Smooth muscle cell (in vitro differentiated cells): ENCODE results near the gene FILIP1L. TPM values are rescaled to one million over a fixed set of nuclear protein-coding genes. Genes with fewer than 3 reads are reported as not detected.

Experiments
- DNase-seq: peaks from one replicate; lab custom pipeline; 2025; ENCODE audit not compliant: unreplicated experiment; lab: John Stamatoyannopoulos, UW
- H2AFZ ChIP-seq: fragments of 200-600 bp; sonication (generic); 2 replicates; pipeline ENCODE4 v1.6.0; 2016; ENCODE audit warnings: antibody characterized with exemption, low read depth, mild to moderate bottlenecking
- H3F3A ChIP-seq: fragments of 200-600 bp; sonication (generic); 2 replicates; pipeline ENCODE4 v1.6.0; 2017; ENCODE audit warnings: antibody characterized with exemption, low read depth
- H3K27ac ChIP-seq: fragments of 200-600 bp; sonication (generic); 2 replicates; pipeline ENCODE4 v1.5.1; 2016; ENCODE audit warnings: low read depth, mild to moderate bottlenecking
- H3K27me3 ChIP-seq: fragments of 200-600 bp; sonication (generic); 2 replicates; pipeline ENCODE4 v1.6.1; 2016; ENCODE audit warnings: low read depth, mild to moderate bottlenecking
- H3K36me3 ChIP-seq: fragments of 200-600 bp; sonication (generic); 2 replicates; pipeline ENCODE4 v1.5.1; 2016; ENCODE audit warnings: low read depth
- H3K4me1 ChIP-seq: fragments of 200-600 bp; sonication (generic); 2 replicates; pipeline ENCODE4 v1.5.1; 2016; ENCODE audit warnings: low read depth
- H3K4me2 ChIP-seq: fragments of 200-600 bp; sonication (generic); 2 replicates; pipeline ENCODE4 v1.6.0; 2016; ENCODE audit warnings: mild to moderate bottlenecking
- H3K4me3 ChIP-seq: fragments of 200-600 bp; sonication (generic); 2 replicates; pipeline ENCODE4 v1.5.1; 2016; ENCODE audit warnings: mild to moderate bottlenecking
- H3K79me2 ChIP-seq: fragments of 200-600 bp; sonication (generic); 2 replicates; pipeline ENCODE4 v1.6.0; 2016; ENCODE audit warnings: low read depth, mild to moderate bottlenecking
- H3K9ac ChIP-seq: fragments of 200-600 bp; sonication (generic); 2 replicates; pipeline ENCODE4 v1.6.0; 2016; ENCODE audit warnings: low read depth
- H3K9me3 ChIP-seq: fragments of 200-600 bp; sonication (generic); replicated peaks from 2 replicates; pipeline ENCODE4 v1.5.1; 2016; ENCODE audit warnings: low read depth
- H4K20me1 ChIP-seq: fragments of 200-600 bp; sonication (generic); 2 replicates; pipeline ENCODE4 v1.6.0; 2016; ENCODE audit warnings: low read depth
- WGBS: methylation state at CpG from one replicate; pipeline ENCODE4 v1.1.7; 2016; ENCODE audit warnings: low lambda C conversion rate; 5-methylcytosine and 5-hydroxymethylcytosine counted together
- polyA plus RNA-seq: library from polyadenylated mRNA; unstranded; fragments of >200 nt; fragmentation: Nextera tagmentation; extraction: Ambion mirVana; gene quantifications from 2 replicates; pipeline ENCODE4 v1.2.1, GENCODE V29; 2016
- total RNA-seq: library from RNA; depleted of rRNA; stranded (reverse); fragments of >200 nt; gene quantifications from 2 replicates; pipeline ENCODE4 v1.2.3, GENCODE V29; 2014
- TF ChIP-seq, protein P1 (sequence below): fragments of 200-600 bp; sonication (generic); IDR thresholded peaks from 2 replicates; pipeline ENCODE4 v1.5.1; 2017; ENCODE audit warnings: borderline replicate concordance, mild to moderate bottlenecking, antibody characterized with exemption; ENCODE audit not compliant: insufficient read depth, poor library complexity, severe bottlenecking

The FILIP1L gene
- total and polyA plus RNA-seq, 2 experiments from 2014 or later: 56.2 to 104 TPM

DNA sequence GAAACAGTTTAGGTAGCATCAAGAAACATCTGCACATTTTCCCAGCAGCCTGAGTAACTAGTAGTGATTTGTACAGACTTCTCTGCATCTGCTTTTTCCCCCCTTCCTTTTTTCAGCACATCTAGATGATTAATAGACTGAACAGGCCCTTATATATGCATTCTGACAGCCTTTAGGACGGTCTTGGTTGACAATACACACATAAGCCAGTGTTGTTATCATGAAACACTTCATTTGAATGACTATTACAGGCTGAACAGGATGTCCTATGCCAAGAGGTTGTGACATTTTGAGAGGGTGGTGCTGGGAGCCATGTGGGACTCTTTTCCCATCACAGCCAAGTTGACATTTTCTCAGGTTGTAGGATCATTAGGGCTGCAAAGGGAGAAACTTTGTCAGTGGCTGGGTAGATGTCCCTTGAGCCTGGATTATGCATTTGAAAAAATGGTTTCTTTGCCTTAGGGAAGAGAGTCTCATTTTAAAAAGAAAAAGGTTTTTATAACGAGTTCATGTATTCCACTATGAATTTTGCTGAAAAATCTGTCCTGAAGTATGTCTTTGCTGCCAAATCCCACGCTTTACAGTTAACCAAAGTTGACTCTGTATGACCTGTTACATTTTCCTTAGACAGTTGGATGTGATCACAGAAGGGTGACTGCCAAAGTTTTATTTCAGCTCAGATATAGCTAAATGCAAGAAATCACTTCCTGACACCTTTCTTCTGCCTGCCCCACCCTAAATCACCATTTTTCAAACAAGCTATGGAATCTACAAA lies 73.7 kb downstream of the FILIP1L start:
- TF ChIP-seq, protein P1, sequence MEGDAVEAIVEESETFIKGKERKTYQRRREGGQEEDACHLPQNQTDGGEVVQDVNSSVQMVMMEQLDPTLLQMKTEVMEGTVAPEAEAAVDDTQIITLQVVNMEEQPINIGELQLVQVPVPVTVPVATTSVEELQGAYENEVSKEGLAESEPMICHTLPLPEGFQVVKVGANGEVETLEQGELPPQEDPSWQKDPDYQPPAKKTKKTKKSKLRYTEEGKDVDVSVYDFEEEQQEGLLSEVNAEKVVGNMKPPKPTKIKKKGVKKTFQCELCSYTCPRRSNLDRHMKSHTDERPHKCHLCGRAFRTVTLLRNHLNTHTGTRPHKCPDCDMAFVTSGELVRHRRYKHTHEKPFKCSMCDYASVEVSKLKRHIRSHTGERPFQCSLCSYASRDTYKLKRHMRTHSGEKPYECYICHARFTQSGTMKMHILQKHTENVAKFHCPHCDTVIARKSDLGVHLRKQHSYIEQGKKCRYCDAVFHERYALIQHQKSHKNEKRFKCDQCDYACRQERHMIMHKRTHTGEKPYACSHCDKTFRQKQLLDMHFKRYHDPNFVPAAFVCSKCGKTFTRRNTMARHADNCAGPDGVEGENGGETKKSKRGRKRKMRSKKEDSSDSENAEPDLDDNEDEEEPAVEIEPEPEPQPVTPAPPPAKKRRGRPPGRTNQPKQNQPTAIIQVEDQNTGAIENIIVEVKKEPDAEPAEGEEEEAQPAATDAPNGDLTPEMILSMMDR: no peak
- DNase-seq: no peak
- peaks cover 25% of the 10 kb centered on the region for H3F3A ChIP-seq
- H3K36me3 ChIP-seq: no peaks in the 10 kb centered on the region
- 62% methylated on average over 3 of the region's 3 CpGs for WGBS
- no peaks in the 10 kb centered on the region for H3K79me2 ChIP-seq
- no peak overlapping the region for H3K4me3 ChIP-seq
- H2AFZ ChIP-seq: no peak overlapping the region
- H3K27me3 ChIP-seq: no peaks in the 10 kb centered on the region
- peak overlapping the region; percentile 98 for H3K27ac ChIP-seq
- H3K4me2 ChIP-seq: peak overlapping the region; percentile 68
- H3K9me3 ChIP-seq: no peaks in the 10 kb centered on the region
- peak overlapping the region; percentile 72 for H3K9ac ChIP-seq
- no peaks in the 10 kb centered on the region for H4K20me1 ChIP-seq
- peaks cover 16% of the 10 kb centered on the region for H3K4me1 ChIP-seq

DNA sequence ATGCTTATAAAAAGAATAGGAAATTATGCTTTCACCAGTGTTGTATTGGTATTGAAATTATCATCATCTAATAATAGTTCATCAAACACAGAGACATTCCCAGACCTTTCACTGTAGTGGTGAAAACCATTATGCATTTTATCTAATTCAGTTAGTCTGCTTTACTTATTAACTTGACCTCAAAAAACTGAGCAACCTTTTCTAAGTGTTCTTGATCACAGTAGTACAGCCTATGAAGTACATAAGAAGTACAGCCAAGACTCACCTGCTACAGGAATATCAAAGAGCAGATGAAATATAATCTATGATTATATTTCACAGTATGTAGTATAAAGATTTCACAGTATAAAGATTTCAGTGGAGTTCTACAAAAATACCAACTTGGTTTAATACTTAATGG lies 75.2 kb downstream of the FILIP1L start:
- Histone ChIP-seq H3F3A (peaks cover 32% of the 10 kb centered on the region), H3K4me2 (no peak overlapping the region), H3K27me3 (no peaks in the 10 kb centered on the region), H3K27ac (no peak overlapping the region), H3K79me2 (no peaks in the 10 kb centered on the region), H3K36me3 (no peaks in the 10 kb centered on the region), H4K20me1 (no peaks in the 10 kb centered on the region), H3K9me3 (no peaks in the 10 kb centered on the region), H3K9ac (no peak overlapping the region), H3K4me1 (peaks cover 23% of the 10 kb centered on the region), H3K4me3 (no peak overlapping the region), H2AFZ (no peak overlapping the region)
- TF ChIP-seq, protein P1: no peak
- no peak for DNase-seq

DNA sequence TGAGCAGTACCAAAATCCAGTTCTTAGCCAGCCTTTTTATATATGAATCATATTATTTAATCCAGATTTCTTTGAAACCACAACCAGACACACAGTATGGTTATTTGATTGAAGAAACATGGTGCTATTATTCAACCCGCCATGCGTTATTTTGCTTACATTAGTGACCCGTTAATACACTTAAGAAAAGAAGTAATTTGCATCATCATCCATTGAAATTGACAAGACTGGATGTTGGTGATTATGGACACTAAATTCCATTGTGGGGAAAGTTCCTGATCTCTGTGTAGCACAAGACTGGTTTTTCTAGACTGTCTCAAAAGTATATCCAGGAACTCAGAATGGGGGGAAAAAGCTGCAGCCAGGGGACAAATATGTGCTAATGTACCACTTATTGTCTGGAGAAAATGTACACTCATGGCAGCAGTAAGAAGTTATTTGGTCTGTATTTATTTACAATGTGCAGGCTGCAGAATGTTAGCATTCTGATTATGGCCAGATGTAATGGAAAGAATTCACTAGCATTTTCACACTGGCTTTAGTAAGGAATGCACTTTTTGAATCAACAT lies 80.3 kb downstream of the FILIP1L start:
- Histone ChIP-seq H3K4me2 (peak overlapping the region; percentile 78), H3K79me2 (no peaks in the 10 kb centered on the region), H3K36me3 (no peaks in the 10 kb centered on the region), H3K27me3 (no peaks in the 10 kb centered on the region), H3K4me1 (peaks cover 33% of the 10 kb centered on the region), H3F3A (peaks cover 27% of the 10 kb centered on the region), H3K9me3 (no peaks in the 10 kb centered on the region), H3K9ac (peak overlapping the region; percentile 85), H2AFZ (no peak overlapping the region), H3K27ac (peak overlapping the region; percentile 98), H3K4me3 (no peak overlapping the region), H4K20me1 (no peaks in the 10 kb centered on the region)
- TF ChIP-seq, protein P1: no peak
- no peak for DNase-seq
- 25% methylated on average over 3 of the region's 3 CpGs for WGBS

GRCh38 chr3:100033184-100033583 lies 81.1 kb downstream of the FILIP1L start:
- H3K9ac ChIP-seq: peak overlapping the region; percentile 85
- no peak overlapping the region for H2AFZ ChIP-seq
- H3K4me3 ChIP-seq: no peak overlapping the region
- peaks cover 33% of the 10 kb centered on the region for H3K4me1 ChIP-seq
- 0% methylated on average over 1 of the region's 1 CpG for WGBS
- H3K9me3 ChIP-seq: no peaks in the 10 kb centered on the region
- H3K27ac ChIP-seq: peak overlapping the region; percentile 98
- peaks cover 27% of the 10 kb centered on the region for H3F3A ChIP-seq
- no peaks in the 10 kb centered on the region for H4K20me1 ChIP-seq
- TF ChIP-seq, protein P1: no peak
- no peaks in the 10 kb centered on the region for H3K36me3 ChIP-seq
- no peaks in the 10 kb centered on the region for H3K79me2 ChIP-seq
- H3K27me3 ChIP-seq: no peaks in the 10 kb centered on the region
- H3K4me2 ChIP-seq: peak overlapping the region; percentile 78
- no peak for DNase-seq
